Nephron (organoid): ENCODE data around the gene MYCBPAP.
A peak's percentile ranks its signal among the peaks of the same experiment; 100 is the strongest.

ENCODE experiments used
- H3K27ac Mint-ChIP-seq, 3 experiments: 2 replicates each; pipeline ENCODE4 v1.8.0; 2020; ENCODE audit warnings: mixed read lengths in 3 of 3, mild to moderate bottlenecking in 2 of 3, moderate library complexity in 1 of 3
- H3K27me3 Mint-ChIP-seq: 2 replicates; pipeline ENCODE4 v1.8.0; 2021; ENCODE audit warnings: low read depth, mild to moderate bottlenecking, moderate library complexity, mixed read lengths
- H3K36me3 Mint-ChIP-seq: 2 replicates; pipeline ENCODE4 v1.8.0; 2020; ENCODE audit warnings: low read depth, mixed read lengths
- H3K4me1 Mint-ChIP-seq: 2 replicates; pipeline ENCODE4 v1.8.0; 2020; ENCODE audit warnings: mixed read lengths
- H3K4me3 Mint-ChIP-seq, 3 experiments: 2 replicates each; pipeline ENCODE4 v1.8.0; 2020; ENCODE audit warnings: mild to moderate bottlenecking in 3 of 3, mixed read lengths in 3 of 3, moderate library complexity in 2 of 3
- H3K9me3 Mint-ChIP-seq: 2 replicates; pipeline ENCODE4 v1.8.0; 2020; ENCODE audit warnings: mixed read lengths
- CTCF ChIP-seq, 3 experiments: fragments of 200-600 bp; sonication (generic); IDR thresholded peaks; one replicate each; pipeline ENCODE4 v1.5.0; 2021; ENCODE audit warnings: antibody characterized with exemption in 3 of 3; ENCODE audit not compliant: unreplicated experiment in 3 of 3

The MYCBPAP gene

GRCh38 chr17:50462446-50462845, 45.8 kb upstream of the MYCBPAP start:
- no peak overlapping the region for H3K27ac Mint-ChIP-seq
- no peaks in the 10 kb centered on the region for H3K9me3 Mint-ChIP-seq
- H3K4me1 Mint-ChIP-seq = peaks cover under 1% of the 10 kb centered on the region
- no peak for TF ChIP-seq CTCF (IDR thresholded peaks at IDR 0.05; ENCODE audit: unreplicated experiment in 3 of 3)
- peaks cover 19% of the 10 kb centered on the region for H3K27me3 Mint-ChIP-seq
- H3K36me3 Mint-ChIP-seq = peaks cover 8% of the 10 kb centered on the region
- no peak overlapping the region for H3K4me3 Mint-ChIP-seq

GRCh38 chr17:50464121-50464520, 44.1 kb upstream of the MYCBPAP start:
- H3K4me1 Mint-ChIP-seq = peaks cover 9% of the 10 kb centered on the region
- no peak for TF ChIP-seq CTCF (IDR thresholded peaks at IDR 0.05; ENCODE audit: unreplicated experiment in 3 of 3)
- no peak overlapping the region for H3K27ac Mint-ChIP-seq
- peaks cover 8% of the 10 kb centered on the region for H3K36me3 Mint-ChIP-seq
- no peaks in the 10 kb centered on the region for H3K9me3 Mint-ChIP-seq
- H3K4me3 Mint-ChIP-seq = no peak overlapping the region
- peaks cover 33% of the 10 kb centered on the region for H3K27me3 Mint-ChIP-seq

- Mint-ChIP-seq H3K4me3 (no peak overlapping the region), H3K36me3 (peaks cover 8% of the 10 kb centered on the region), H3K9me3 (no peaks in the 10 kb centered on the region), H3K27me3 (peaks cover 37% of the 10 kb centered on the region), H3K4me1 (peaks cover 9% of the 10 kb centered on the region), H3K27ac (no peak overlapping the region)
- TF ChIP-seq CTCF (IDR thresholded peaks at IDR 0.05; ENCODE audit: unreplicated experiment in 3 of 3) = no peak
These were observed 43.5 kb upstream of the MYCBPAP start for GRCh38 chr17:50464736-50465135.

- no peak for TF ChIP-seq CTCF (IDR thresholded peaks at IDR 0.05; ENCODE audit: unreplicated experiment in 3 of 3)
- Mint-ChIP-seq H3K27me3 (peaks cover 41% of the 10 kb centered on the region), H3K4me1 (peaks cover 11% of the 10 kb centered on the region), H3K27ac (no peak overlapping the region), H3K36me3 (peaks cover 8% of the 10 kb centered on the region), H3K9me3 (no peaks in the 10 kb centered on the region), H3K4me3 (no peak overlapping the region)
These were observed 43.1 kb upstream of the MYCBPAP start for GRCh38 chr17:50465171-50465570.

- no peaks in the 10 kb centered on the region for H3K9me3 Mint-ChIP-seq
- no peak overlapping the region for H3K27ac Mint-ChIP-seq
- peak overlapping the region in 1 of 3 experiments; percentile 26 for H3K4me3 Mint-ChIP-seq
- TF ChIP-seq CTCF (IDR thresholded peaks at IDR 0.05; ENCODE audit: unreplicated experiment in 3 of 3) = no peak
- H3K27me3 Mint-ChIP-seq = peaks cover 46% of the 10 kb centered on the region
- peaks cover 8% of the 10 kb centered on the region for H3K36me3 Mint-ChIP-seq
- peaks cover 15% of the 10 kb centered on the region for H3K4me1 Mint-ChIP-seq
These were observed 42.6 kb upstream of the MYCBPAP start for GRCh38 chr17:50465635-50466034.

GRCh38 chr17:50466371-50467113, 41.7 kb upstream of the MYCBPAP start:
- Mint-ChIP-seq H3K4me3 (peak overlapping the region in 1 of 3 experiments; percentile 41), H3K9me3 (no peaks in the 10 kb centered on the region), H3K4me1 (peaks cover 24% of the 10 kb centered on the region), H3K27me3 (peaks cover 52% of the 10 kb centered on the region), H3K27ac (no peak overlapping the region), H3K36me3 (peaks cover 8% of the 10 kb centered on the region)
- TF ChIP-seq CTCF (IDR thresholded peaks at IDR 0.05; ENCODE audit: unreplicated experiment in 3 of 3) = no peak
